GM18511 (cell line): ENCODE data around the gene KIF6.
"Not testable (repeated sequence)": the region's sequence is repeated elsewhere in the genome, so short reads cannot be mapped to it uniquely, and the experiment has no call there.

ENCODE experiments used
- ATAC-seq: cut with Tn5 transposase; IDR thresholded peaks from one replicate; pipeline ENCODE4 v1.9.1; 2021; ENCODE audit warnings: mild to moderate bottlenecking, moderate library complexity; ENCODE audit not compliant: unreplicated experiment

KIF6 gene

GRCh38 chr6:39724787-39725631 lies at the start of gene KIF6:
Gene KIF6, minus strand, starts transcription at chr6:39725408. Its CDS starts 98 bp downstream, at chr6:39725310.
- peak; percentile 99 for ATAC-seq

GRCh38 chr6:39773782-39774181 lies 48.6 kb upstream of the KIF6 start:
- ATAC-seq, result no peak

- no peak for ATAC-seq
Observed at GRCh38 chr6:39772559-39773273, 47.5 kb upstream of the KIF6 start.

- no peak for ATAC-seq
Observed at GRCh38 chr6:39770446-39770845, 45.2 kb upstream of the KIF6 start.

GRCh38 chr6:39769012-39769411 lies 43.8 kb upstream of the KIF6 start:
- no peak for ATAC-seq

GRCh38 chr6:39765508-39766065 lies 40.4 kb upstream of the KIF6 start:
- ATAC-seq, result no peak

GRCh38 chr6:39760226-39760952 lies 35.2 kb upstream of the KIF6 start:
- no peak for ATAC-seq

- ATAC-seq, result no peak
Observed at GRCh38 chr6:39758905-39759605, 33.8 kb upstream of the KIF6 start.

GRCh38 chr6:39756582-39756981 lies 31.4 kb upstream of the KIF6 start:
- ATAC-seq, result no peak

- no peak for ATAC-seq
Observed at GRCh38 chr6:39755231-39755630, 30.0 kb upstream of the KIF6 start.

- no peak for ATAC-seq
Observed at GRCh38 chr6:39754514-39755115, 29.4 kb upstream of the KIF6 start.

- no peak for ATAC-seq
Observed at GRCh38 chr6:39753725-39754045, 28.5 kb upstream of the KIF6 start.

- ATAC-seq, result peak; percentile 68
Observed at GRCh38 chr6:39752835-39753724, 27.9 kb upstream of the KIF6 start.

- ATAC-seq, result no peak
Observed at GRCh38 chr6:39746795-39747194, 21.6 kb upstream of the KIF6 start.

- ATAC-seq, result no peak
Observed at GRCh38 chr6:39733704-39734103, 8.5 kb upstream of the KIF6 start.

- no peak for ATAC-seq
Observed at GRCh38 chr6:39731565-39731964, 6.4 kb upstream of the KIF6 start.

- ATAC-seq, result no peak
Observed at GRCh38 chr6:39729945-39730344, 4.7 kb upstream of the KIF6 start.

- no peak for ATAC-seq
Observed at GRCh38 chr6:39725632-39725997, 407 bp upstream of the KIF6 start.

GRCh38 chr6:39723350-39723749 lies 1.9 kb downstream of the KIF6 start:
- ATAC-seq, result not testable (repeated sequence)
